Sigmoid colon (tissue), 4 donors: ENCODE results near the gene PMF1.

Source experiments
- POLR2A ChIP-seq, 2 donors: fragments of 450-650 bp; IDR thresholded peaks; one replicate each; pipeline ENCODE4 v1.6.1; 2016; ENCODE audit warnings: antibody characterized with exemption in 2 of 2, mild to moderate bottlenecking in 2 of 2, moderate library complexity in 2 of 2
- POLR2AphosphoS5 ChIP-seq, 4 donors: sonication (generic); formaldehyde crosslinking; IDR thresholded peaks; one replicate each; pipeline ENCODE4 v1.6.1; 2017; ENCODE audit warnings: antibody characterized with exemption in 4 of 4

DNA sequence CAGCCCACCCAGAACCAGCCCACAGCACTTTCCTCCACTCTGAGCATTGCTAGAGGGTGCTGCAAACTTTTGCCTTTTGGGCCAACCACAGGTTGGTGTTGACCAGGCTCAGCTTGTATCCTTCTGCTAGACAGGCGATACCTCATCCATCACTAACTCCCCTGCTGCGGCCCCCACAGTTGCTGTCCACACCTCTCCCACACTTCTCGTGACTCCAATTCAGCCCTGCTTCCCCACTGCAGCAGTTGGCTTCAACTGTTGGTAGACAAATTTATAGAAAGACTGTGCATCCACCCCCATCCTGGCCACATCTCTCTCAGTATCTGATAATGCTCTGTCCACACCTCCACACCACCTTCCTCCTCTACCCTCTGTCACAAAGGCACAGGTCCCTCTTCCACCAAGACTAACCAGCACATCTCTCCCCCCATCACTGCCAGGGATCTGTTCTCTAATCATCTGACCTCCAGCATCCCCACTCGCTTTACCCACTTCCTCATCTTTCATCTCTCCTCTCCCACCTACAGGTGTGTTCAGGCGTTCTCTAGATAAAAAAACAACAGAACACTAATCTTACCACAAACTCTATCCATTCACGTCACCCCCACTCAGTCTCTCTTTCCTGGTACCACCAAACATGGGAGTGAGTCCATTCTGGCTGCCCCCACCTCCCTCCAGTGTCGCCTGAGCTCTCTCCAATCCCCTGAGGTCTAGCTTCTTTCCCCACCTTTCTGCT, 34.7 kb upstream of the PMF1 start:
- TF ChIP-seq POLR2A (IDR thresholded peaks at IDR 0.05) (no peak), POLR2AphosphoS5 (IDR thresholded peaks at IDR 0.05) (no peak)
